ENCODE data around the gene SCAF1. TPM values are rescaled to one million over a fixed set of nuclear protein-coding genes. Genes with fewer than 3 reads are reported as not detected.

Gene SCAF1
- total and polyA plus RNA-seq, 10 of the 15 experiments (the other 5 are each of a cell fraction or from before 2014, with no cell fraction given): 0.18 to 77.0 (median 5.3) TPM

DNA sequence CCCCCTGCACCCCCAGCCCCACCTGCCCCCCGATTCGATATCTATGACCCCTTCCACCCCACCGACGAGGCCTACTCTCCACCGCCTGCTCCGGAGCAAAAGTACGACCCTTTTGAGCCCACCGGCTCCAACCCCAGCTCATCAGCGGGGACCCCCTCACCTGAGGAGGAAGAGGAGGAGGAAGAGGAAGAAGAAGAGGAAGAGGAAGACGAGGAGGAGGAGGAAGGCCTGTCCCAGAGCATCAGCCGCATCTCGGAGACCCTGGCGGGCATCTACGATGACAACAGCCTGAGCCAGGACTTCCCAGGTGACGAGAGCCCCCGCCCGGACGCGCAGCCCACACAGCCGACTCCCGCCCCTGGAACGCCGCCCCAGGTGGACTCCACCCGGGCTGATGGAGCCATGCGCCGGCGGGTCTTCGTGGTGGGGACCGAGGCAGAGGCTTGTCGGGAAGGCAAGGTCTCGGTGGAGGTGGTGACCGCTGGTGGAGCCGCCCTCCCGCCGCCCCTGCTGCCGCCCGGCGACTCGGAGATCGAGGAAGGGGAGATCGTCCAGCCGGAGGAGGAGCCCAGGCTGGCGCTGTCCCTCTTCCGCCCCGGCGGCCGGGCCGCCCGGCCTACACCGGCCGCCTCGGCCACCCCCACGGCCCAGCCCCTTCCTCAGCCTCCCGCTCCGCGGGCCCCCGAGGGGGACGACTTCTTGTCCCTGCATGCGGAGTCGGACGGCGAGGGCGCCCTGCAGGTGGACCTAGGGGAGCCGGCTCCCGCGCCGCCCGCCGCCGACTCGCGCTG lies 9.2 kb downstream of the SCAF1 start (continued):
- TF ChIP-seq BHLHE40 (IDR thresholded peaks at IDR 0.05; ENCODE audit: borderline replicate concordance in 1 of 2, low read depth in 2 of 2, low read length in 1 of 2) (no peak), CHD1 (IDR thresholded peaks at IDR 0.05; ENCODE audit: low read depth, low read length) (no peak)

GRCh38 chr19:49651820-49652550 lies 10.0 kb downstream of the SCAF1 start:
- H3K9ac ChIP-seq (ENCODE audit: control insufficient read depth, insufficient read depth, low read length): no peak overlapping the region
- DNase-seq (ENCODE audit: low read depth, low spot score) (no peak), FAIRE-seq (no peak), ATAC-seq (no peak)
- no peak overlapping the region for H3K4me3 ChIP-seq
- H3K79me2 ChIP-seq (ENCODE audit: control insufficient read depth, insufficient read depth, low read length): no peaks in the 10 kb centered on the region
- H3K9me3 ChIP-seq (replicated peaks; ENCODE audit: control insufficient read depth, insufficient read depth, low read length): no peaks in the 10 kb centered on the region
- no peaks in the 10 kb centered on the region for H3K4me1 ChIP-seq (ENCODE audit: control insufficient read depth, insufficient read depth, low read length)
- peaks cover 0 to 19% of the 10 kb centered on the region in 2 experiments; a peak in 3 of 4 replicates for H3K36me3 ChIP-seq (ENCODE audit: control insufficient read depth in 2 of 2, insufficient read depth in 2 of 2, low read length in 1 of 2)
- 99% methylated on average over 58 of the region's 110 CpGs for WGBS (ENCODE audit: insufficient coverage, insufficient replicate concordance, low lambda C conversion rate, missing lambda C conversion rate)
- no peak overlapping the region for H3K27ac ChIP-seq (ENCODE audit: control insufficient read depth, insufficient read depth)
- ChIA-PET RAD21 (ENCODE audit: unreplicated experiment) (no interaction called here), CTCF (no interaction called here), SMC1A (ENCODE audit: uncharacterized antibody, unreplicated experiment) (no interaction called here), POLR2A (no interaction called here)
- no peak overlapping the region for H3K4me2 ChIP-seq (ENCODE audit: control insufficient read depth, insufficient read depth)
- no peaks in the 10 kb centered on the region for H4K20me1 ChIP-seq (ENCODE audit: control insufficient read depth, insufficient read depth)
- no peaks in the 10 kb centered on the region for H3K27me3 ChIP-seq (replicated peaks in 1 of 2; ENCODE audit: control insufficient read depth in 2 of 2, insufficient read depth in 2 of 2, low read length in 1 of 2)
- H2AFZ ChIP-seq (ENCODE audit: control insufficient read depth, low read depth, low read length): no peak overlapping the region
- in situ Hi-C loops (cut with MboI) (no loop called here), intact Hi-C loops (cut with micrococcal nuclease; ENCODE audit: unreplicated experiment) (no loop called here)
- no TSS peak for BruUV-seq (replicated peaks)
- no peak for TF ChIP-seq NFIC (IDR thresholded peaks at IDR 0.05; ENCODE audit: low read depth, low read length)
- no peak for TF ChIP-seq MXI1 (IDR thresholded peaks at IDR 0.05; ENCODE audit: low read depth, low read length)
- TF ChIP-seq MTA3 (IDR thresholded peaks at IDR 0.05; ENCODE audit: borderline replicate concordance, low read length): no peak
- TF ChIP-seq RAD51 (IDR thresholded peaks at IDR 0.05): no peak
- no peak for TF ChIP-seq NFYB (IDR thresholded peaks at IDR 0.05; ENCODE audit: insufficient read depth, low read depth, low read length)
- TF ChIP-seq RB1 (IDR thresholded peaks at IDR 0.05; ENCODE audit: borderline replicate concordance): no peak
- TF ChIP-seq ESRRA (IDR thresholded peaks at IDR 0.05; ENCODE audit: low read length): no peak
- no peak for TF ChIP-seq SREBF1 (IDR thresholded peaks at IDR 0.05; ENCODE audit: low read length)
- no peak for TF ChIP-seq FOXK2 (IDR thresholded peaks at IDR 0.05)
- no peak for TF ChIP-seq IRF4 (IDR thresholded peaks at IDR 0.05; ENCODE audit: low read depth, low read length)
- no peak for TF ChIP-seq YY1 (IDR thresholded peaks at IDR 0.05; ENCODE audit: low read depth, low read length)
- TF ChIP-seq CTCF (IDR thresholded peaks at IDR 0.05 in 2 of 3, conservative IDR thresholded peaks at IDR 0.05 in 1 of 3; ENCODE audit: control insufficient read depth in 2 of 3, extremely low read depth in 1 of 3, insufficient read depth in 1 of 3, low read depth in 3 of 3, low read length in 3 of 3): no peak
- no peak for TF ChIP-seq ZBTB4 (CRISPR knock-in tag; IDR thresholded peaks at IDR 0.05)
